GM19240 (cell line): ENCODE data around the gene CORO2B.

Source experiments
- DNase-seq: peaks from one replicate; pipeline ENCODE4 v3.0.0; 2011; ENCODE audit warnings: low spot score; ENCODE audit not compliant: insufficient read length

The CORO2B gene

GRCh38 chr15:68768321-68768720, 189.5 kb downstream of the CORO2B start:
- no peak for DNase-seq

- no peak for DNase-seq
These were observed 190.9 kb downstream of the CORO2B start for GRCh38 chr15:68769702-68770101.

GRCh38 chr15:68770216-68770615, 191.4 kb downstream of the CORO2B start:
- DNase-seq, result no peak

GRCh38 chr15:68773036-68773435, 194.2 kb downstream of the CORO2B start:
- DNase-seq, result no peak

- no peak for DNase-seq
These were observed 195.3 kb downstream of the CORO2B start for GRCh38 chr15:68774120-68774519.

DNA sequence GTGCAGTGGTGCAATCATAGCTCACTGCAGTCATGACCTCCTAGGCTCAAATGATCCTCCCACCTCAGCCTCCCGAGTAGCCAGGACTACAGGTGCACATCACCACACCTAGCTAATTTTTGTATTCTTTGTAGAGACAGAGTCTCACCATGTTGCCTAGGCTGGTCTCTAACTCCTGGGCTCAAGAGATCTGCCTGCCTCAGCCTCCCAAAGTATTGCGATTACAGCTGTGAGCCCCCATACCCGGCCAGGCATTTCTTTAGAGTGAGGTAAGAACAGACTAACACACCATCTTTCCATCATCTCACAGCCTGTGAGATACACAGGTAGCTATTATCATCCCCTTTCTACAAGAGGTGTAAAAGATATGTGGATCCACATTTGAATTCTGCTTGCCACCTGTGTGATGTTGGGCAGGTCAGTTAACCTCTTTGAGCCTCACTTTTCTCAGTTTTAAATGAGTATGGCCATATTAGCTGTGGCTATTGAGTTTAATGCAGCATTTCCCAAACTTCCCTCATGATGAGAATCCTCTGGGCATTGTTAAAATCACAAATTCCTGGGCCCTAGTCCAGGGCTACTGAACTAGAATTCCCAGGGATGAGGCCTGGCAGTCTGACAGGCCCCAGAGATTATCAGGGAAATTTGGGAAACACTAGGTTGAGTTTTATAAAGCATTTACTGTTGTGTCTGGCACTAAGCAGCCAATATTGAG, 195.9 kb downstream of the CORO2B start:
- no peak for DNase-seq

DNA sequence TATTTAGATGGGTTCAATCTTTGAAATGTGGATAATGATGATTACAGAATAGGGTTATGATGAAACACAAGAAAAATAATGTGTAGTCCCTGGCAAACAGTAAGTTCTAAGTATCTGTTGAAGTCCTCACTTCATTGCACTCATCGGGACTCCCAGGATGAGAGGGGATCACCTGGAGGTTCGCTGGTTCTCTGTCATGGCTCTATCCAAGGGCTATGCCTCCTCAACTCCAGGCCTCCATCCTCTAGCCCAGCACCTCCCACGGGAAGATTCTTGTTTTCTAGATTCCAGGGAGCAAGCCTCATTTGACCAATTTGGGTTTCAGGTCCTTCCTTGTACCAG, 196.4 kb downstream of the CORO2B start:
- DNase-seq, result no peak

DNA sequence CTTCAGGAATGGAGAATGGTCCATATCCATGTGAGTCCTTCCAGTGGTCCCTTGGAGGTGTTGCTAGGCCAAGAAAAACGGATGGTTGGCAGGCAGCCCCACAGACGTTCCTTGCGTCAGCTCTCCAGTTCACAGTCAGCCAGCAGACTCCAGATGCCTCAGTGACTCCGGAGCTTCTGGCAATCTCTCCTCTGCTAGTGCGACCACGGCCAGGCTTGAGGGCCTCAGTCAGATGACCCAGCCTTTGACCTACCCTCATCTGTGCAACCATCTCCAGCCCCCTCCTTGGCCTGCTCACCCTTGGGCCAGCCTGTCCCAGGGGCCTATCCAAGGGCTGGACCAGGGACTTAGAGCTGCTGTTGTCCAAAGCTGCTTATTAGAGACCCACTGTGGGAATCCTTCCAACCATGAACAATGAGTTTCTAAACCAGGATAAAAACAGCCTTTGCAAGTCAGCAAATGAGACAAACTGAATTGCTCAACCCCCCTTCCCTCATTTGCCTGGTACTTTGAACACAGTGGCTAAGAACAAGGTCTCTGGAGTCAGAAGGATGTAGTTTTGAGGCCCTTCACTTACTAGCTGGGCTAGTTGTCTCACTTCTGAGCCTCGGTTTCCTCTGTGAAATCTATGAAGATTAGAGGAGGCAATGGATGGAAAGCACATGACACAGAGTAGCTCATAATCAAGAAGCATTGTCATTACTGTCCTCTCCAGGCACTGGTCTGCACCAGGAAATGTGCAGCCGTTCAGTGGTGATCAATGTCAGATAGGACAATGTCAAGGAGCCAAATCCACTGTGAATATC, 197.1 kb downstream of the CORO2B start:
- no peak for DNase-seq

GRCh38 chr15:68776477-68777270, 197.9 kb downstream of the CORO2B start:
- DNase-seq, result no peak
